Thyroid gland (tissue), 4 donors: Measurements from ENCODE around the gene RBCK1. TPM values are rescaled to one million over a fixed set of nuclear protein-coding genes. Genes with fewer than 3 reads are reported as not detected.

Experiments
- DNase-seq, 2 donors: peaks; one replicate each; pipeline ENCODE4 v3.0.0-alpha.2; 2019
- H3K27ac ChIP-seq, 3 donors: fragments of 200-600 bp; sonication (generic); 1 replicate in 2 of 3; 2 replicates in 1 of 3; pipeline ENCODE4 v1.5.1; 2016 to 2019; ENCODE audit warnings: mild to moderate bottlenecking in 1 of 3, moderate library complexity in 1 of 3
- H3K27me3 ChIP-seq: fragments of 200-600 bp; sonication (generic); one replicate; pipeline ENCODE4 v1.5.1; 2019
- H3K36me3 ChIP-seq, 2 donors: fragments of 200-600 bp; sonication (generic); one replicate each; pipeline ENCODE4 v1.5.1; 2016 to 2019
- H3K4me1 ChIP-seq, 2 donors: fragments of 200-600 bp; sonication (generic); one replicate each; pipeline ENCODE4 v1.5.1; 2017 to 2019
- H3K4me3 ChIP-seq, 3 donors: fragments of 200-600 bp; sonication (generic); replicated peaks in 1 of 3; 1 replicate in 2 of 3; 2 replicates in 1 of 3; pipeline ENCODE4 v1.5.1; 2016; ENCODE audit warnings: mild to moderate bottlenecking in 1 of 3
- H3K9me3 ChIP-seq: fragments of 200-600 bp; sonication (generic); one replicate; pipeline ENCODE4 v1.5.1; 2017
- POLR2A ChIP-seq, 2 donors: fragments of 450-650 bp; IDR thresholded peaks; one replicate each; pipeline ENCODE4 v1.6.1; 2017; ENCODE audit warnings: antibody characterized with exemption in 2 of 2, mild to moderate bottlenecking in 2 of 2, moderate library complexity in 1 of 2
- WGBS, 2 donors: methylation state at CpG; one replicate each; pipeline ENCODE4 v1.1.5; 2017; 5-methylcytosine and 5-hydroxymethylcytosine counted together
- intact Hi-C: fragments of 100-400 bp; cut with DNase I; formaldehyde crosslinking; loops from one replicate; pipeline ENCODE4 v1.15.1; 2023
- total RNA-seq, 4 donors: library from RNA; depleted of rRNA; stranded (reverse); fragments of >200 nt; gene quantifications; one replicate each; pipeline ENCODE4 v1.2.3, GENCODE V29; 2016
- TF ChIP-seq, protein P1 (sequence below), 6 experiments: fragments of 200-600 bp in 3 of 6; fragments of 450-650 bp in 3 of 6; sonication (generic) in 3 of 6; IDR thresholded peaks; one replicate each; pipeline ENCODE4 v1.5.1; 2016 to 2019; ENCODE audit warnings: antibody characterized with exemption in 6 of 6, mild to moderate bottlenecking in 2 of 6, inconsistent platforms in 1 of 6, moderate library complexity in 1 of 6

RBCK1 gene
- total RNA-seq = 10 to 100 TPM; 49.2 to 90.2 (median 71.0) TPM

GRCh38 chr20:407953-408842 lies at the start of gene RBCK1:
RBCK1 (plus strand) TSS chr20:408299; CDS start chr20:408758, 459 bp downstream.
- Histone ChIP-seq H3K4me1 (peaks cover 8 to 19% of the 10 kb centered on the region in 2 donors), H3K27me3 (no peaks in the 10 kb centered on the region), H3K36me3 (no peaks in the 10 kb centered on the region), H3K9me3 (no peaks in the 10 kb centered on the region), H3K27ac (peak within 1 kb of the TSS; percentile 74 to 96 (median 87)), H3K4me3 (peak within 1 kb of the TSS; percentile 38 to 98 (median 74))
- TF ChIP-seq POLR2A (IDR thresholded peaks at IDR 0.05) = peak in 1 of 2 donors; percentile 57
- TF ChIP-seq, protein P1, sequence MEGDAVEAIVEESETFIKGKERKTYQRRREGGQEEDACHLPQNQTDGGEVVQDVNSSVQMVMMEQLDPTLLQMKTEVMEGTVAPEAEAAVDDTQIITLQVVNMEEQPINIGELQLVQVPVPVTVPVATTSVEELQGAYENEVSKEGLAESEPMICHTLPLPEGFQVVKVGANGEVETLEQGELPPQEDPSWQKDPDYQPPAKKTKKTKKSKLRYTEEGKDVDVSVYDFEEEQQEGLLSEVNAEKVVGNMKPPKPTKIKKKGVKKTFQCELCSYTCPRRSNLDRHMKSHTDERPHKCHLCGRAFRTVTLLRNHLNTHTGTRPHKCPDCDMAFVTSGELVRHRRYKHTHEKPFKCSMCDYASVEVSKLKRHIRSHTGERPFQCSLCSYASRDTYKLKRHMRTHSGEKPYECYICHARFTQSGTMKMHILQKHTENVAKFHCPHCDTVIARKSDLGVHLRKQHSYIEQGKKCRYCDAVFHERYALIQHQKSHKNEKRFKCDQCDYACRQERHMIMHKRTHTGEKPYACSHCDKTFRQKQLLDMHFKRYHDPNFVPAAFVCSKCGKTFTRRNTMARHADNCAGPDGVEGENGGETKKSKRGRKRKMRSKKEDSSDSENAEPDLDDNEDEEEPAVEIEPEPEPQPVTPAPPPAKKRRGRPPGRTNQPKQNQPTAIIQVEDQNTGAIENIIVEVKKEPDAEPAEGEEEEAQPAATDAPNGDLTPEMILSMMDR (IDR thresholded peaks at IDR 0.05) = no peak
- WGBS, 2 donors = 0% methylated on average over 3 to 7 of the region's 87 CpGs
- intact Hi-C loops = loop anchor here (10.0 kb wide), 2 partner anchors 53 to 57 kb away; partner anchors contain the start of gene TBC1D20
- DNase-seq = peak; percentile 82 to 84

DNA sequence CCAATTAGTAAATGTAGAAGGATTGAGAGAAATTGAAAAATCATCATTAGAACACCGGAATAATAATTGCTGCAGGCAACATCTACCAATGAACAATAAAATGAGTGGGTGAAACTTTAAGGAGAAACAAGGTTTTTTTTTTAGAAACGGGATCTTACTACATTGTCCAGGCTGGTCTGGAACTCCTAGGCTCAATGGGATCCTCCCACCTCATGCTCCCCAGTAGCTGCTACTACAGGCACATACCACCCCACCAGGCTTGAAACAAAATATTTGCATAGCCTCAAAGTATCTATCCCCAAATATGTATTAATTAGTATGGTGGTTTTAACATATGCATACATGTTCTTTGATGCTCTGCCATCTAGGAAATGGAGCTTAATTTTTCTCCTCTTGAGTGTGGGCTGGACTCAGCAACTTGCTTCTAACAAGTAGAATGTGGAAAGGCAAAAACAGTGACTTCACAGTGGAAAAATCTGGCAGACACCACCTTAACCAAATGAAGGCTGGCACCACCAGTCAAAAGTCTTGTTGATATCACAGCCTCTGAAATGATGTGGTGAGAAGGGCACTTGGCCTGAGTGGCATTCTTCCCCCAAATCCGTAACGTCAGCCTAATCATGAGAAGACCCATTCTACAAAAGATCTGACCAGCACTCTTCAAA lies 49.1 kb upstream of the RBCK1 start:
- DNase-seq = peak in 1 of 2 donors; percentile 22
- Histone ChIP-seq H3K36me3 (no peaks in the 10 kb centered on the region), H3K9me3 (no peaks in the 10 kb centered on the region), H3K27me3 (no peaks in the 10 kb centered on the region), H3K27ac (peak overlapping the region in 2 of 3 donors; percentile 24 to 63), H3K4me3 (no peak overlapping the region), H3K4me1 (peaks cover 21 to 27% of the 10 kb centered on the region in 2 donors)
- intact Hi-C loops = loop anchor here (10.0 kb wide), 3 partner anchors 46 to 286 kb away; partner anchors contain the start of gene RBCK1
- no peak for TF ChIP-seq POLR2A (IDR thresholded peaks at IDR 0.05)
- TF ChIP-seq, protein P1 (IDR thresholded peaks at IDR 0.05) = no peak
- 68 to 75% methylated on average over 4 of the region's 4 CpGs for WGBS, 2 donors

DNA sequence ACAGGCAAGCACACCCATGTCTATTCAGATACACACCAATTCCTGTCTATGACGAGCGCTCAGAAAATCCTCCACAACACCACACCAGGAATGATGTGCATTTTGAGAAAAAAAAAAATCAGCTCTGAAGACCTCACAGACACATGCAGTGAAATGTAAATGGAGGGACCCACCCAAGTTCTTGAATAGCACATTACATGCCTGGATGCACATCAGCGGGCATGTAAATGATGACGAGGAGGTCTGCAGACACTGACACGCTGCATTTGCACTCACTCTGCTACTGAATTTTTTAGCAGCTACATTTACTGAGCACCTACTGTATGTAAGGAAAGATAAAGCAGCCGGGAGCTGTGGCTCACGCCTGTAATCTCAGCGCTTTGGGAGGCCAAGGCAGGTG lies 46.5 kb upstream of the RBCK1 start:
- 71 to 74% methylated on average over 8 of the region's 8 CpGs for WGBS, 2 donors
- peaks cover 22 to 37% of the 10 kb centered on the region in 2 donors for H3K4me1 ChIP-seq
- H3K27ac ChIP-seq = no peak overlapping the region
- H3K36me3 ChIP-seq = no peaks in the 10 kb centered on the region
- H3K4me3 ChIP-seq = no peak overlapping the region
- no peaks in the 10 kb centered on the region for H3K9me3 ChIP-seq
- no peak for TF ChIP-seq POLR2A (IDR thresholded peaks at IDR 0.05)
- TF ChIP-seq, protein P1 (IDR thresholded peaks at IDR 0.05) = no peak
- intact Hi-C loops = loop anchor here (10.0 kb wide), 1 partner anchor 373 kb away; no protein-coding TSS in a partner anchor
- no peaks in the 10 kb centered on the region for H3K27me3 ChIP-seq
- DNase-seq = no peak

- Histone ChIP-seq H3K27me3 (no peaks in the 10 kb centered on the region), H3K36me3 (no peaks in the 10 kb centered on the region), H3K4me3 (no peak overlapping the region), H3K27ac (no peak overlapping the region), H3K4me1 (peaks cover 24 to 33% of the 10 kb centered on the region in 2 donors), H3K9me3 (no peaks in the 10 kb centered on the region)
- no peak for TF ChIP-seq POLR2A (IDR thresholded peaks at IDR 0.05)
- TF ChIP-seq, protein P1 (IDR thresholded peaks at IDR 0.05) = peak in 4 of 6 experiments; percentile 37 to 80 (median 52)
- peak; percentile 92 to 96 for DNase-seq
- intact Hi-C loops = loop anchor here (10.0 kb wide), 1 partner anchor 372 kb away; no protein-coding TSS in a partner anchor
- WGBS, 2 donors = 65 to 81% methylated on average over 10 to 13 of the region's 13 CpGs
Observed at GRCh38 chr20:362271-363254, 45.5 kb upstream of the RBCK1 start.
